HG02642 (cell line): Measurements from ENCODE around the gene CD300LB.
A peak's percentile ranks its signal among the peaks of the same experiment; 100 is the strongest.
"Not testable (repeated sequence)": the region's sequence is repeated elsewhere in the genome, so short reads cannot be mapped to it uniquely, and the experiment has no call there.

Experiments used
- ATAC-seq: cut with Tn5 transposase; IDR thresholded peaks from one replicate; pipeline ENCODE4 v1.9.1; 2021; ENCODE audit warnings: mild to moderate bottlenecking; ENCODE audit not compliant: unreplicated experiment, poor library complexity

CD300LB gene

DNA sequence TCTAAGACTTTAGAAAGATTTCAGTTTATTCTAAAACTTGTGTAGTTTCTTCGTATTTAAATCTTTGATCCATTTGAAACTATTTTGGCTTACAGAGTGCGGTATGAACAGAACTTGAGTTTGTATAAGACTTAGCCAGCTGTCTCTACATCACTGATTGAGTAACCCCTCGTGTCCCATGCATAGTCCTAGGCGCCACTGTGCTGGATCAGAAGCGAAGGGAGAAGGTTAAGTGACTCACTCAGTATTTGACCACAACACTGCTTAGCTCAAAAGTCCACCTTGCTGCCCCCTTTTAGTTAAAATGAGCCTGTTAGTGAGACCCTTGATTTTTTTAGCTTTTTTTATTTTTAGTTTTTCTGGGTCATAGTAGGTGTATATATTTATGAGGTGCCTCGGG lies 28.4 kb downstream of the CD300LB start:
- ATAC-seq, result no peak

DNA sequence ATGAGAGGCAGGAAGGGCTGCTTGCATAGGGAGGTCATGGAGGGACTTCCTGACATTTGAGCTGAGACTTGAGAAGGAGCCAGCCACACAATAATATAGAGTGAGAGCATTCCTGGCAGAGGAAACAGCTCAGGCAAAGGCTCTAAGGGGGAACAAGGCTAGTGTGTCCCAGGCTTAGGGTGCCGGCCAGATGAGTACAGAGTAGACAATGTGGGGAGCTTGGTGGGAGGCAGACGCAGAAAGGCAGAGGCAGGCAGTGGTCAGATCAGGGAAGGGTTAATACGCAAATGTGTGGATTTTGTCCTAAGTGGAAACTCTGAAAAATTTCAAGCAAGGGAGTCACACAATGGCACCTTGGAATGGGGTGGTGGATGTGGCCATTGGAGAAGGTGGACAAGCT lies 31.3 kb downstream of the CD300LB start:
- no peak for ATAC-seq

DNA sequence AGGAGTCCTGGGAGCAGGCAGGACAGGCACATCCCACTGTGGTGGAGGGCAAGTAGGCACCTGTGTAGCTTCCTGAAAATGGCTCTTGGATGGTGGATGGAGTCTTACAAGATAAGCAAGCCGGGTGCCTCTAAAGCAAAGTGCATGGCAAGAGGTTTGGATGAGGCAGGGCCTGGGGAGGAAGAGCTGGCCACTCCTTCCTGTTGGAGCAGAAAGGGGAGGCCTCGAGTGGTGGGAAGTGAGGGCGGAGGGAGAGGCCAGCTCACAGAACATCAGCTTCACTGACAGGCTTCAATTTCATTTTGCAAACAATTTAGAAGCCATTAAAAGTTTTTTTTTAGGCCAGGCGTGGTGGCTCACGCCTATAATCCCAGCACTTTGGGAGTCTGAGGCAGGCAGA lies 33.8 kb downstream of the CD300LB start:
- no peak for ATAC-seq

DNA sequence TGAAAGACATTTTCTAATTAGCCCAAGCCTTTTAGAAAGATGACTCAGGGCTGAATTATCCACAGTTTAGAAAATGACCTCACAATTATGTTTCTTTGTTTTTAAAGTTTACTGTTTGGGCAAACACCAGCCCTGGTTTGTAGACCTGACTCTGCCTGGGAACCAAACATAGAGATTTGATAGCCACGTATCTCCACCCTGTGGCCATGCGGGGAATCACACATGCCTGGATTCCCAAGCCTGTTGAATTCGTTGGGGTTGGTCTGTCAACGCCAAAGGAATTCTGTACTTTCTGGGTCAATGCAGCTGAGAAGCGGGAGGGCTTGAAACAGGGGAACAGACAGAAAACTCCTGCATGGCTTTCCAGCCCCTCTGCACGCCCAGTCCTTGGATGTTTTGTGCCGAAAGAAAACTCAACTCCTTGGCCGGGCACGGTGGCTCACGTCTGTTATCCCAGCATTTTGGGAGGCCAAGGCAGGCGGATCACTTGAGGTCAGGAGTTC lies 37.9 kb downstream of the CD300LB start:
- peak; percentile 54 for ATAC-seq

DNA sequence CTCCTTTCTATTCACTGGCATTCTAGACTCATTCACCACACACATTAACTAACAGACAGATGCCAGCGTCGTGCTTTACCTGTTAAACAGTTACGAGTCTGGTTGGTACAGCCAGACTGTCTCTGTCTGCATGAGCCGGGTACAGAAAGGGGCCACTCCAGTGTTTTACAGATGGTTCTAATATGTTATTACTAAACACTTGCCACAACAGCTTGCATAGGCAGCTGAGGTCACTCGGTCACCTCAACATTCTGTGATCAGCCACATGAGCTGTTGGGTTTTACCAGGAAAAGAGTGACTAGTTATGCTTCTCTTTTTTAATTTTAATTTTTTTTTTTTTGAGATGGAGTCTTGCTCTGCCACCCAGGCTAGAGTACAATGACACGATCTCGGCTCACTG lies 39.6 kb downstream of the CD300LB start:
- ATAC-seq, result no peak

DNA sequence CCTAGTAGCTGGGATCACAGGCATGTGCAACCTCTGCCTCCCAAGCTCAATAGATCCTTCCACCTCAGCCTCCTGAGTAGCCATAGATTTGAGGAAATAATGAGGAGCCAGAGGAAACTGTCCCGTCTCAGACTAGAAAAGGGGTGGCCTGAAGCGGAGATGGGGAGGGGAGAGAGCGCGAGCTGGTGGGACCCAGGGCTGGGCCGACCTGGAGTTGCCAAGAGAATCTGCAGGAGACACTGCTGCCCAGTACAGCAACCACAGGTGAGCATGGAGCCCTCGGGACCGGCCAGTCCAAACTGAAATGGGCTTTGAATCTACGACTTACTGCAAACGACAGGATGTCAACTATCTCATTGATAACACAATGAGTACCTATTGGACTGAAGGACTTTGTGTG lies 40.6 kb downstream of the CD300LB start:
- no peak for ATAC-seq

DNA sequence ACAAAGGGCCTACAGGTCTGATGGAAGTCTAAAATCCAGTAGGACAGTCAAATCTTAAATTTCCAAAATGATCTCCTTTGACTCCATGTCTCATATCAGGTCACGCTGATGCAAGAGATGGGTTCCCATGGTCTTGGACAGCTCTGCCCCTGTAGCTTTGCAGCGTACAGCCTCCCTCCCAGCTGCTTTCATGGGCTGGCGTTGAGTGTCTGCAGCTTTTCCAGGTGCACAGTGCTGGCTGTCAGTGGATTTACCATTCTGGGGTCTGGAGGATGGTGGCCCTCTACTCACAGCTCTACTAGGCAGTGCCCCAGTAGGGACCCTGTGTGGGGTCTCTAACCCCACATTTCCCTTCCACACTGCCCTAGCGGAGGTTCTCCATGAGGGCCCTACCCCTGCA lies 43.0 kb downstream of the CD300LB start:
- not testable (repeated sequence) for ATAC-seq

DNA sequence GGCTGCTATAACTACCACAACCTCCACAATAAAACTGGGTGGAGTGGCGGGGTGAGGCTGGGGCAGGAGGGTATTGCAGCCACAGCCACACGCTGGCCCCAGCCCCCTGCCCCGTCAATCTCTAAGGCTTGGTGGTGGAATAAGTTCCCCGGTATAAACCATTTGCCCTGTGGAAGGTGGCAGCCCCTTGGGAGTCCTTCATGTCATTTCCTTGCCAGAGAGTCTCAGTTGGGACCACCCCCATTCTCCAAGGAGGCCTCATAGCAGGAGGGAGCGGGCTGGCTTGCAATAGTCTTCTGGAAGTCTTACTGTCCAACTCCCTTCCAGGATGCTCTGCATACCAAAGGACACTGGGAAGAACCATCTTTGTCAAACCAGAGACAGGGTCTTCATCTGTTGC lies 45.4 kb downstream of the CD300LB start:
- no peak for ATAC-seq

DNA sequence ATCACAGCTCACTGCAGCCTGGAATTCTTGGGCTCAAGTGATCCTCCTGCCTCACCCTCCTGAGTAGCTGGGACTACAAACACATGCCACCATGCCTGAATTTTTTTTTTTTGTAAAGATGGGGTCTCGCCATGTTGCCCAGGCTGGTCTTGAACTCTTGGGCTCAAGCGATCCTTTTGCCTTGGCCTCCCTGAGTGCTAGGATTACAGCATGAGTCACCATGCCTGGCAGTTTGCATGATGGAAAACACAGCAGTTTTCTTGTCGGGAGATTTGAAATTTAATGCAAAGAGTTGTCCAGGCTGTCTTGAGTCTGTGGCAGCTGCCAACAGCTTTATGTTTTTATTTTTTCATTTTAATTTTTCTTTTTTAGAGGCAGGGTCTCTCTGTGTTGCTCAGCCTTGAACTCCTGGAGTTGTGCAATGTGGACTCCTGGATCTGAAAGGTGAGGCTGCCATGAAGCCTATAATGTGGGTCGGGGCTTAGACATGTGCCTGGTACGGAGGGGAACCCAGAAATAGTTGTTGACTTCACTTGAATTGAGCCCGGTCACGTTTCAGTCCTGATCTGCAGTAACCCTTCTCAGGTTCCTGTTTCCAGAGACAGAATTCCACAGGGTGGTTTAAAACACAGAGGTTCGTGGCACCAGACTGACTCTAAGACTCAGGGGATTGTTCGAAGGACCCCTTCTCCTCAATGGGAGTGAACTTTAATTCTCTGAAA lies 46.1 kb downstream of the CD300LB start:
- ATAC-seq, result no peak

DNA sequence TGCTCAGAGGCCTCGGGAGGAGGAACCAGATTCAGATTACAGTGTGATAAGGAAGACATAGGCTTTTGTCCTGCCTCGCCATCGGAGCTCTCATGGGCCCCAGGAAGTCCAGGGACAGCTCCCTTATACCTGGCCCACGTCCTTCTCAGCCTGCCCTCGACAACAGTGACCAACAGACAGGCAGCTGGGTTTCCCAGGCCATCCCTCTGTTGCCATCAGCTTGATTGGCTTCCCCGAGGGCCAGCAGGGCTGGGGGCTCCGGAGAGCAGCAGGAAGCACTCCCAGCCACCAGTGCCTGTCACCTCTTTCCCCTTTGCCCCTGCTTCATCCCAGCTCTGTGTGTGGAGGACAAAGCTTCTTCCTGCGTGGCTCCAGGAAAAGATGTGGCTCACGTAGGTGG lies 47.2 kb downstream of the CD300LB start:
- ATAC-seq, result no peak

DNA sequence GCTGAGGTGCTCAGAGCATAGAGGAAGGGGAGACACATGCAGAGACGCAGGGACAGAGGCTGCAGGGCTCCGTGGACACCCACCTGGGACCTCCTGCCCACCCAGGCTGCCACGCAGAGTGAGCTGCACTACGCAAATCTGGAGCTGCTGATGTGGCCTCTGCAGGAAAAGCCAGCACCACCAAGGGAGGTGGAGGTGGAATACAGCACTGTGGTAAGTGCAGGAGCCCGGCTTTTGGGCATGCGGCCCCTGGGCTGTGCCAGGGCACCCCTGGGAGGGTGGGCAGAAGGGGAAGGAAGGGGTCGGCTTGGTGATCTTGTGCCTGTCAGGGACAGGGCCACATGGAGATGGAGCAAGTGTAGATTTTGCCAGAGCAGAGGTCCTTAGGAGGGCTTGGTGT lies 49.7 kb downstream of the CD300LB start:
- ATAC-seq, result no peak

DNA sequence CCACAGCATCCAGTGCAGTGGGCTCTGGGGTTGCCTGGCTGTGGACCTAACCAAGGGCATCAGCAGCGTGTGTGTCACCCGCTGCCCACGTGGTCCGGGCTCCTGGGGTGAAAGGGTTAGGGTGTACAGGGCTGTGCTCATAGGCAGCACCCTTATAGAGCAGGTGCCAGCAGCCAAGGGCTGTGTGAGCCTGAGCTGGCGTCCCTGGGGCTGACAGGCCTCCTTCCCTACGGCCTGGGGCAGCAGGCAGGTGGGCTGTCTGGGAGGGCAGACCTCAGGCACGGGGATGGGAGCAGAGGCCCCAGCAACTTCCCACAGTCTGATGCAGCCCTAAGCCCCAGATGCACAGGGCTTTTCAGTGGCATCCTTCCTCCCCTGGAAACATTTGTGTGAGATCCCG lies 51.0 kb downstream of the CD300LB start:
- ATAC-seq, result no peak

DNA sequence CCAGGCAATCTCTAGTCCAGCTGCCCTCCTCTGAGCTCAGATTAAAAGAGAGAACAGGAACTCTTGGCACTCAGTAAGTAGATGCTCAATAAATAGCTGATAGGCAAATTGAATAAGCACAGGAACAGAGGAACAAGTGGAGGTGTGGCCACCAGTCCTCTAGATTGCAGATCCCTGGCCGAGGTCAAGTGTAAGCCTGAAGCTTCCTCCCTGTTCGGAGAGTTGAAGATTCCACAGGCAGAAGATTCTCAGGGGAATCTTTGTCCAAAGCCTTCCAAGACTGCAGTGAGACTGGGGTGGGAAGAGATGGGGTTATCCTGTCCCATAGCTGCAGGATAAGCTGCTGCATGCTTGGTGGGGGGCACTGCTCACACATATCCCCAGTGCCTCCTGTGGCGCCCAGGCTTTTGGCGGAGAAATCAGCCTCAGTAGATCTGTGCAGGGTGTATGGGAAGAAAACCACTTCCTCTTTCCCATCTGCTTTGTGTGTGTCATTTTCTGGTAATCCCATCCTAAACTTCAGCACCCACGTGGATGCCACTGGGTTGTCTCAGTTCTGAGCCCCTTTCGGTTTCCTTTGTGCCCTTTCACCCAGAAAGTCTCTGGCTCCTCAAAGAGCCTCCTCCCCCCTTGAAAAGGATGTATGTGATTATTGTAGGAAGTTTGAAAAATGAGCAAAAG lies 52.7 kb downstream of the CD300LB start:
- ATAC-seq, result peak; percentile 36

DNA sequence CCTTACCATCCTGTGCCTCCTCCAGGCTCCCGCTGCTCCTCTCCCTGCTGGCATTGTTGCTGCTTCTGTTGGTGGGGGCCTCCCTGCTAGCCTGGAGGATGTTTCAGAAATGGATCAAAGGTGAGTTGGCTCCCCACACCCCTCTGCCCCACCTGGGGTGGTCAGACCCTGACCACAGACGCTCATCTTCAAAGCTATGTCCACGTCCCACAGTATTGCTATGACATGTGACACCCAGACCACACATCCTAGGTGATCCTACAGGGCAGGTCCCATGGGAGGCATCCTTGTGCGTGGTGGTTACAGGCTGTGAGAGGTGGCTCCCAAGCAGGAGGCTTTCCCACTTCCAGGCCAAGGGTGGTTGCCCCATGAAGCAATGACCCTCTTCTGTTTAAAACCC lies 53.9 kb downstream of the CD300LB start:
- no peak for ATAC-seq

DNA sequence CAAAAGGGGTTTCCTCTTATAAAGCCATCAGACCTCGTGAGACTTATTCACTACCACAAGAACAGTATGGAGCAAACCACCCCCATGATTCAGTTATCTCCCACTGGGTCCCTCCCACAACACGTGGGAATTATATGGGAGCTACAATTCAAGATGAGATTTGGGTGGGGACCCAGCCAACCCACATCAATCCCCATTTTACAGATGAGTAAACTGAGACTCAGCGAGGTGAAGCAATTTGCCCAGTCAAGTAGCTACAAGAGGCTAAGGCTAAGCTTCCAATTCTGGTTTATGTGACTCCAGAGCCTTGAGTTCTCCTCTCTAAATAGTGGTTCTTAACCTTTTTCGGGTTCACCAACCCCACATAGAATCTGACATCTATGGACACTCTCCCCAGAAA lies 56.1 kb downstream of the CD300LB start:
- no peak for ATAC-seq

DNA sequence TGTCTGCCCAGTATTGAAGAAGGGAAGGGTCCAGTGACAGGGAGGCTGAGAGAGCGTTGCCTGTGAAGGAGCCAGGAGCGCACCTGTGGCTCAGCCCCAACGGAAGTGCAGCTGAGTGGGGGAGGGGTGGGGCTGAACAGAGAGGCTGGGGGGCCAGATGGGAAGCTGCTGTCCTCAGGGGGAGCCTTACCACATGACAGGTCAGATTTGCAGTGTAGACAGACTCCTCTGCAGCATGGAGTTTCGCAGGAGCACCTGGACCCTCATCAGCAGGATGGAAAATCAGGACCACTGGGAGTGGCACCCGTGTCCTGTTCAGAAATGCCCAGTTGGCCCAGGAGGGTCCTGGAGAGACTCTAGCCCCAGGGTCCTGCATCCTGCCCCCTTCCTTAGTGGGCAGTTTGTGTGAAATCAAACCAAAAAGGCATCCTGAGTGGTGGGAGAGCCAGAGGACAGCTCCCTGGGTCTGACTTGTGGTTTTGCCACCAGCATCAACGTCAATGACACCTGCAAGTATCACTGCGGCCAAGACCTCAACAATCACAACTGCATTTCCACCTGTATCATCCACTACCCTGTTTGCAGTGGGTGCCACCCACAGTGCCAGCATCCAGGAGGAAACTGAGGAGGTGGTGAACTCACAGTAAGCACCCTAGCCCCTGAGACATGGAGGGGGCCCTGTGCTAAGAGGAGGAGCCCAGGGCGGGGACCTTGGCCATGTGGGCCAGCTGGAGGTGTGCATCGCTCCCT lies 57.1 kb downstream of the CD300LB start:
- no peak for ATAC-seq

DNA sequence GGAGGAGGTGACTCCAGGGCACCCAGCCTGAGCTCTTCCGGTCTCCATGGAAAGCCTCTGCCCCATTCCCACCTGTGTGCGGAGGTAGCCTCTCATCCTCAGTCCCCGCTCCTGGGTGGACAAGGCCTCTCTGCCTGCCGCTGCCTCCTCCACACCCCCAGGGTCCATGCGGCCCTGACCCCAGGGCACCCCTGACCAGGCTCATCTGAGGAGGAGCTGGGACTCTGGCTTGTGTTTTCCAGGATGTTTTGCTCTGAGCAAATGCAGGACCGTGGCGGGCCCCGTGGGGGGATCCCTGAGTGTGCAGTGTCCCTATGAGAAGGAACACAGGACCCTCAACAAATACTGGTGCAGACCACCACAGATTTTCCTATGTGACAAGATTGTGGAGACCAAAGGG lies 58.0 kb downstream of the CD300LB start:
- no peak for ATAC-seq

DNA sequence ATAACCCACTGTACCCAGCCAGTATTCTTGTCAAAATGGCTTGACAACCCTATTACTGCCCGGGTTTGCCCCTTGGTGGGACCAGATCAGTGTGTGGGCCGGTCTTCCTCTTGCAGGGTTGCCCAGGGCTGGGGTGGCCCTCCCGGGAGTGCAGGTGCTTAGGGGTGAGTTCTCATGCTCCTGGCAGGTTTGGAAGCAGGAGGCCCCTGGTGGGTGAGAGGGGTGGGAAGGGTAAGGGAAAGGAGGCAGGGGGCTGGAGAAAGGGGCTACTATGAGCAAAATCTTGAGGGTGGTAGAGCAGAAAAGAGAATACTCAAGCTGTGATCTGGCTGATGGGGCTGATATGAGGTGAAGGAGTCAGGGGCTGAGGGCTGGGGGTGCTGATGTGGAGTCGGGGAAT lies 58.4 kb downstream of the CD300LB start:
- ATAC-seq, result no peak

DNA sequence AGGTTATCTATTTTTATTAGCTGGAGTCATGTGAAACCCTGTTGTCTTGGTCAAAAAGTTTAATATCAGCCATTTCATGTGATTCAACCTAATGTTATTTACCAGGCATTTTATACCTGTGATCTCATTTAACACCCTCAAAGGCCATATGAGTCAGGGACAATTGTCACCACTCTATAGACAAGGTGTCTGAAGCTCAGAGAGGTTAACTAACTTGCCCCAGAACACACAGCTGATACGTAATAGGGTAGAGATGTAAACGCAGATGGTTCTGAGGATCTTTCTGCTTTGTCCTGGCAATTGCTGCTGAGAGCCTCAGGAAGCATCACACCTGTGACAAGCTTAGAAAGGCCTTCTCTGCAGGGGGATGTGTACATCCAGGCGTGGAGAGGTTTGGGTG lies 59.9 kb downstream of the CD300LB start:
- no peak for ATAC-seq
